Stimulated activated CD4-positive, alpha-beta T cell treated with anti-CD3 and anti-CD28 coated beads, Interleukin-1b, Interleukin-23, amount 100 ng/mL, for 48 hours (primary cell): ENCODE results near the gene GREB1.

Experiments
- DNase-seq: peaks from one replicate; pipeline ENCODE4 v3.0.0-alpha.2; 2020

The GREB1 gene

DNA sequence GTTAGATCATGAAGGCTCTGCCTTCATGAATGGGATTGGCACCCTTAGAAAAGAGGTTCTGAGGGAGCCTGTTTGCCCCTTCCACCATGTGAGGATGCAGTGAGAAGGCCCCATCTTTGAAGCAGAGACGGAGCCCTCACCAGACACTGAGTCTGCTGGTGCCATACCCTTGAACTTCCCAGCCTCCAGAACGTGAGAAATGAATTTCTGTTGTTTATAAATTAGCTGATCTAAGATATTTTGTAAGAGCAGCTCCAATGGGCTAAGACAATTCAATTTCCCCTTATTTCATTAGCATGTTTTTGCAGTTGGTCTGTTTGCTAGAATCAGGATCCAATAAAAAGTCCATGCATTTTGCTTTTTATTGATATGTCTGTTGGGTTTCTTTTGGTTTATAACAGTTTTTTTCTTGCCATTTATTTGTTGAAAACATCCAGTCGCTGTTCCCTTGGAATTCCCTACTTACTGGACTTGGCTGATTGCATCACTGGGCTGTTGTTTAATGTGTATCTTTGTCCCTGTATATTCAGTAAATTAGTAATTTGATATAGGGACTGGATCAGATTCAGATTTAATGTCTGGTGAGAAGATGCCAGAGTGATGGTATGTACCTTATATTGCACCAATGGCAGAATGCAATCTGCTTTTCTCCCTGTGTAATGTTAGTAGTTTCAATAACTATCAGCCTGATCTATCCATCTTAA lies 24.0 kb upstream of the GREB1 start:
- no peak for DNase-seq

GRCh38 chr2:11512431-11512830 lies 21.4 kb upstream of the GREB1 start:
- no peak for DNase-seq

DNA sequence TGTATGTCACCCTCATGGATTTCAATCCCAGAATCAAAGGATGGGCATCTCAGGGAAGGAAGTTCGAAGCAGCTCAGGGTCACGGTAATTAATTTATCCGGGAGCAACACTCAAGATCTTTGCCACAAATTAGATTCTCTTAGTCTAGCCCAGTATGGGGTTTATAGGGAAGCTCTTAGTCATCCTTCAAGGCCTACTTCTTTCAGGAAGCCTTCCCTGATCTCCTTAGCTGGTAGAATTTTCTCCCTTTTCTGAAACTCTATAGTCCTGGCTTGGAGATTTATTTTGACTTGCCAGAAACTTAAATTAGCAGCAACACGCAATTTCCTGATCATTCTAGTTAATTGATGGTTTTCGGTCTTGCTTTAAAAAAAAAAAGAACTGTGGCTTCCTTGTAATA lies 20.5 kb upstream of the GREB1 start:
- DNase-seq: no peak

GRCh38 chr2:11514081-11514730 lies 19.6 kb upstream of the GREB1 start:
- no peak for DNase-seq

GRCh38 chr2:11514904-11515303 lies 18.9 kb upstream of the GREB1 start:
- no peak for DNase-seq

- DNase-seq: no peak
Measured at GRCh38 chr2:11515490-11515981, 18.3 kb upstream of the GREB1 start.

DNA sequence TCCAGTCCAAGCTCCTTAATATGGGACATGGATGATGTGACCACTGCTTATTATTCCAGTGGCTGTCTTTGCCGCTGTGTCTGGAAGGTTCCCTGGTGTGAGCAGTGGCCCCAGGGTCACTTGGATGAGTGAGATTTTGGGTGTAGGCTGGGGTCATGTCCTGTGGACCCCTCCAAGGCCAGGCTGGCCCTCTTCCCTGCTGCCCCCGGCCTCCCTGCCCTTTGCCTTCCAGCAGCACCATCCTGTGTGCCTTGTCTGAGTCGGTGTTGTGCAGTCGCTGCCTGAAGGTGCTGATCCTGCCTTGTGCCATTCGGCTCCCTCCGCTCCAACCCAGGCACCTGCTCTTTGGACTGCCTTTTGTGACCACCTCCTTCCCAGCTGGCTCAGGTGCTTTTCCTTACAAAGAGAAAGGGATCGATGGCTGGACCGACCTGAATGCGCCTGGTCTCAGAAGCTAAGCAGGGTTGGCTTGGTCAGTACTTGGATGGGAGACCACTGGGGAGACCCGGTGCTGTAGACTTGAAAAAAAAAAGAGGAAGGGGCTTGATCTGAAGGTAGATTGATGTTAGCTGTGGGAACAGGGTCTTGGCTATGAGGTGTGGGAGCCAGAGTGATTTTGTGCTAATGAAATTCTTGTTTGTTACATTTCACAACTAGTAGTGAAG lies 16.7 kb upstream of the GREB1 start:
- DNase-seq: no peak

DNA sequence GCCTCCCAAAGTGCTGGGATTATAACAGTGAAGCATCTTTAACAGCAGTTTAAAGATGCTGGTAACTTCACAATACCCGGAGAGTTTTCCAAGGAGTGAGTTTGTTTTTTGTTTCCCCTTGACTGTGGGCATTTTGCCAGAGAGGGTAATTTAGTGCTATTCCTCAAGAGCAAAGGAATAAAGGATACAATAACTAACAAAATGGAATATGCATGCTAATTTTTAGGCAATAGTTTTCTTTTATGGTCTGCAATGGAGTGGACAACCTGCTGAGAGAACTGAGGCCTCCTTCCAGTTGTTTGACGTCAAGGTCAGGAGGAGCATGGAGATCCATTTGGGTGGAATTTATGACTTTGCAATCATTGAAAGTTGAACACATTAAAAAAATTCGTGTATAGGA lies 15.9 kb upstream of the GREB1 start:
- DNase-seq: no peak

GRCh38 chr2:11520092-11520693 lies 13.7 kb upstream of the GREB1 start:
- no peak for DNase-seq

DNA sequence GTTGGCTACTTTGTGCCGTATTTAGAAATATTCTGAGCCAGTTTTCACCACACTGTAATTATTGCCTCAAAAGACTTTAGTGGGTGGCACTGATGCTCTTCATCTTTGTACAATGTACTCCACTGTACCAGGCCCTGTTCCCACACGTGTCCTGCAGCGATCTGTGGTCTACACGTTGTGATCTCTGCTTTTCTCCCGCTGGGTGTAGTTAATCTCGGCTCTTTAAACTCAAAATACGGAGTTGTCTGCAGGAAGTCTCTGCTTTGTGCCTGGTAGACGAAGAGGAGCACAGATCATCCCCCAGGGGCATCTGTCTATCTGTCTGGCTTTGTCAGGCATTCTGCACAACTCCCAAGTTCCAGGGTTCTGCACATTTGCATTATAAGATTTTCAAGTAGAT lies 12.1 kb upstream of the GREB1 start:
- DNase-seq: no peak

DNA sequence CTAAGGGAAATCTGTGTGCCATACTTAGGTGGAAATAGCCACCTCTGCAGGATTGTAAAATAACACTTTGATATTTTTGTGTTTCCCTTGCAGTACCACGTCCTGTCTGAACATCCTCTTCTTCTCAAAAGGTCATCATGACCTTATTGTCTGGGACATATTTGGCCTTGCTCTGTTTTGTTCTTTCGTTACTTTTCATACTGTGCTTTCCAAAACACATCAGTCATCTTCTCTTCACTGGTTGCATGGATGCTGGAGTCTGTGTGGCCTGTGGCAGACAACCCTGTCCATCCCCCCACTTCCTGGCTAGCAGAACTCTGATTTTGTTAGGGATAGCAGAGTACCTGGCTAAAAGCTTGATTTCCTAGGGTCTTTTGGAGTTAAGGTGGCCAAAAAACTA lies 9.4 kb upstream of the GREB1 start:
- DNase-seq: no peak

DNA sequence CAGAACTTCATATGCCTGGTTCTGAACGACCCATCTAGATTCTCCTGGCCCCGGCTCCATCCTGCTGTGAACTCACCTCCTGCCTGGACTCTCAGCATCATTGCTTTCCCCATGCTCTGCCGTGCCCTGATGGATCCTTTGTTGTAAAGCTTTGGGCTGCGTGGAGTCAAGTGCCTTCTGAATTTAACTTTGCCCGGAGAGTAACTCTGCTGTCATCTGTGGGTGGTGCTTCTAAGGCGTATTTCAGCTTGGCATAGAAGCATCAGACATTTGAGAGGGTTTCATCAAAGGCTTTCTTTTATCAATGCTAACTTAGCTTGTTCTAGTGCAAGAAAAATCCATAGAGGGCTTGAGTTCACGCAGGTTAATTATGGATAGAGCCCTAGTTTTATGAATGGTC lies 8.1 kb upstream of the GREB1 start:
- DNase-seq: no peak

GRCh38 chr2:11527001-11527400 lies 6.8 kb upstream of the GREB1 start:
- no peak for DNase-seq

- no peak for DNase-seq
Measured at GRCh38 chr2:11528228-11528627, 5.6 kb upstream of the GREB1 start.

DNA sequence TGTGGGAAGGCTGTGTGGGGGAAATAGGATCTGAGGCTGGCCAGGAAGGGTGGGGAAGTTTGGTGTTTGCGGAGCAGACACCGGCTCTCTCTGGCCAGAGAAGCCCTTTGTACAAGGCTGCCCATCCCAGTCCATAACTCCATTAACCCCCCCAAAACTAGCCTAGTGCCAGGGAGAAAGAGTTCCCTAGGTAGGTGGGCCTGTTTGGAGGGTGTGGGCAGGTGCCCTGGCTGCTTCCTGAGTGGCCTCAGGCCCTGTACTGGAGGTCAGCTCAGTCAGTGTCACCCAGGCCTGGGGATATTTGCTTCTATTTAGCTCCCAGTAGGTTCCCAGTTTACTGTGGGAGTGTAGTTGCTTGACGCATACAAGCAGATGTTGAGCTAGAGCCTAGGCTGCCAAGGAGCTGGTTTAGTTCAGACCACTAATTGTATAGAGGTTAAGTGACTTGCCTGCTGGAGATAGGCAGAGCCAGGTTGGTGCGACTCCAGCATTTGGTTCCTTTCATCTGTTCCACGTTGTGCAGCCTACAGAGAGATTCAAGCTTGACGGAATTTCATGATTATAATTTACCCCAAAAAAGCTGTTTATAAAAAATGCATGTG lies 2.9 kb upstream of the GREB1 start:
- no peak for DNase-seq

DNA sequence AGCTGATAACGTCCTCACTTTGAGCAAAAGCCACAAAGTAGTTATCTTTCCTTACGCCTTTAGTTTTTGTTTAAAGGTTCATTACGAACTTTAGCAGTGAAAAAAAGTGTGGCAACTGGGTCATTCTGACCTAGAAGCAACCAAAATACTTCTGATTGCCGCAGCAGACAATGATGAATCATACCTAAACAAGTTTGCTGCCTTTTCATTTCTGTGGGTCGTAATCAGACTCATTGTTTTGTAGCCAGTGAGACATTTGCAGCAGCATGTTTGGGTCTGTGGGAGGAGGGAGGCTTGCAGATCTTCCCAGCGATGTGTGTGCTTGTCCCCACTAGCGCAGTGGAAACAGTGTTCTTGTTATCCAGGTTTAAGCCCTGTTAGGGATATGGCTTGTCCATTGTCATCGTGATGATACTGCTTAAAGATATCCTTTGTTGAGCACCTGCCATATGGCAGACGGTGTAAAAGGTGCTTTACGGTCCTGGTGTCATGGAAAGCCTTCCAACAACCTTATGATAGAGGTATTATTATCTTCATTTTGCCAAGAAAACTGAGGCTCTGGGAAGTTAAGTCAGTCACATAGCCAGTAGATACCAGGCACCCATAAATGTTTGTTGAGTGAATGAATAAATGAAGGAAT lies 1.3 kb upstream of the GREB1 start:
- DNase-seq: no peak

- DNase-seq: no peak
Measured at GRCh38 chr2:11534071-11534745, 363 bp downstream of the GREB1 start.

GRCh38 chr2:11534746-11535484 lies 1.1 kb downstream of the GREB1 start:
- no peak for DNase-seq

DNA sequence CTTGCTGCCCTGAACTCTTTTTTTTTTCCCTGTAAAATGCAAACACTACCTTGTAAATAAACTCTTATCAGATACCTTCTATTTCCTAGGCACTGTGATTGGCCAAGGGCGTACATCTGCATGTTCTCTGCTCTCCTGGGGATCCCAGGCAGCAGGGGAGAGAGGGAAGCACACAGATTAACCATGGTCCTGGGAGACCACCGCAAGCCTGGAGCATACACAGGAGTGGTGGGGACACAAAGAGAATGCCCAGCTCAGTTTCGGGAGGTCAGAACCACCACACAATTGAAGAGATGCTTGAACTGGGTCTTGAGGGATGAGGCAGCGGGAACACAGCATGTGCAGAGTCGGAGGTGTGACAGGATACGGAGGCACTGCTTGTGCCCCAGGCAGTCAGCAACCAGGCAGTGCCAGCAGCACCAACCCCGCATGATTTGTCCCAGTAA lies 2.1 kb downstream of the GREB1 start:
- DNase-seq: no peak

DNA sequence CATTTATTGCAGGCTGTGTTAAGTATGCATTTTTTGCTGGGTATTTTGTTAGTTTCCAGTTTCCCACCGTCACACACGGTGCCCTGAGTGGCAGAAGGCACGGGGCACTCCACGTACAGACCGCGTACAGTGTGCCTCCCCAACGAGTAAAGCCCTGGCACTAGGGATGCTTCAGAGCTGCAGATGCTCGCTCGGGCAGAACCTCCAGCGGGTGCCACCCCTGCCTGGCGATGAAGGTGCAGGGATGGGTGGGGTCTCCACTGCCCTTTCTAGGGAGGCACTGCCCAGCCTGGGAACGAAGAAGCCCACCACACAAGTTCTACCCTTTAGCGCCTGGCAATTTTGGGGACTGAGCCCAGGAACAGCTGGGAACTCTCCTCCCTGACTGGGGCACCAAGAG lies 4.1 kb downstream of the GREB1 start:
- DNase-seq: no peak
